ENCODE results near the gene RAB12.

Gene RAB12

DNA sequence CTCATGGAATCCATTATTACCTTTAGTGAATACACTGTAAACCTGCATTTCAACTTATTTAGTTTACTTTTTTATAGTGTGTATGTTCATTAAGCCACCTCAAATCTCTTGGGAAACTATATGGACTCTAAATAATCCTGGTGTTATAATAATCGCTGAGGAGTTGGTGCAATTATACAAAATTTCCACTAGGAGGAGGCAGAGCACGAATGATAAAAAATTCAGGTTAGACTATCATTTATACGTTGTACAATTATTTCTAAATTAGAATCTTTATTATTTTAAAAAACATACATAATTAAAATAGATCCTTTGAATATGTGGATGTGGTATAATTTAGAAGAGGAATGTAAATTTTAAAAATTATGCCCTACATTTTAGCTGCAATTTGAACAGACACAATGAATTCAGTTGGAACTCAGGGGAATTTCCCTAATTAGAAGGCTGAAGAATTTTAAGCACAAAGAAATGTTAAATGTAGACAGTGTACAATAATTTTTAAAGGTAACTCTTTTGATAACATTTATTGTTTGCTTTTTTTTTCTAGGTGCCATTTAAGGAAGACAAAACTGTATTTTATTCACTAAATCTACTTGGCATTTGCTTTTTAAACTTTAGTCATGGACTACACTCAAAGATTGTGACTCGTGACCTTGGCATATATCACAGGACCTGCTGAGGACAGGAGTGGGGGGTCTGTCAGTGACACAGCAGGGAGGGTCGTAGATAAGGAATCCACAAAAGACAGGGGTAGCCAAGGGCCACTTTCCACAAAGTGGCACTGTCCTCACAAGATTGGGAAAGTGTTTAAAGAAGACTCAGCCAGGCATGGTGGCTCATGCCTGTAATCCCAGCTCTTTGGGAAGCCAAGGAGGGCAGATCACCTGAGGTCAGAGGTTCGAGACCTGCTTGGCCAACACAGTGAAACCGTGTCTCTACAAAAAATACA lies 45.5 kb downstream of the RAB12 start:
- Histone ChIP-seq H3K9ac (ENCODE audit: low read length) (no peak overlapping the region), H3K36me3 (ENCODE audit: low read length) (no peaks in the 10 kb centered on the region), H3K4me3 (ENCODE audit: insufficient read depth, low read length, poor library complexity, severe bottlenecking) (no peak overlapping the region), H3K9me2 (replicated peaks; ENCODE audit: insufficient read depth, low read length) (no peaks in the 10 kb centered on the region), H3K27me3 (ENCODE audit: low read length) (no peaks in the 10 kb centered on the region), H3F3A (ENCODE audit: insufficient read depth) (no peaks in the 10 kb centered on the region), H3K27ac (ENCODE audit: low read depth, low read length) (no peak overlapping the region), H3K9me3 (ENCODE audit: insufficient read depth, low read length) (no peaks in the 10 kb centered on the region), H3K4me2 (ENCODE audit: low read depth, low read length, poor library complexity, severe bottlenecking) (no peak overlapping the region), H3K79me2 (ENCODE audit: insufficient read depth, low read length) (no peaks in the 10 kb centered on the region), H4K20me1 (ENCODE audit: low read depth, low read length) (peaks cover 3% of the 10 kb centered on the region; the same call in 1 of the 2 replicates), H2AFZ (ENCODE audit: low read depth, low read length, severe bottlenecking) (no peak overlapping the region)
- TF ChIP-seq EZH2phosphoT487 (conservative IDR thresholded peaks at IDR 0.05; ENCODE audit: low read length): no peak
- TF ChIP-seq, protein P1, sequence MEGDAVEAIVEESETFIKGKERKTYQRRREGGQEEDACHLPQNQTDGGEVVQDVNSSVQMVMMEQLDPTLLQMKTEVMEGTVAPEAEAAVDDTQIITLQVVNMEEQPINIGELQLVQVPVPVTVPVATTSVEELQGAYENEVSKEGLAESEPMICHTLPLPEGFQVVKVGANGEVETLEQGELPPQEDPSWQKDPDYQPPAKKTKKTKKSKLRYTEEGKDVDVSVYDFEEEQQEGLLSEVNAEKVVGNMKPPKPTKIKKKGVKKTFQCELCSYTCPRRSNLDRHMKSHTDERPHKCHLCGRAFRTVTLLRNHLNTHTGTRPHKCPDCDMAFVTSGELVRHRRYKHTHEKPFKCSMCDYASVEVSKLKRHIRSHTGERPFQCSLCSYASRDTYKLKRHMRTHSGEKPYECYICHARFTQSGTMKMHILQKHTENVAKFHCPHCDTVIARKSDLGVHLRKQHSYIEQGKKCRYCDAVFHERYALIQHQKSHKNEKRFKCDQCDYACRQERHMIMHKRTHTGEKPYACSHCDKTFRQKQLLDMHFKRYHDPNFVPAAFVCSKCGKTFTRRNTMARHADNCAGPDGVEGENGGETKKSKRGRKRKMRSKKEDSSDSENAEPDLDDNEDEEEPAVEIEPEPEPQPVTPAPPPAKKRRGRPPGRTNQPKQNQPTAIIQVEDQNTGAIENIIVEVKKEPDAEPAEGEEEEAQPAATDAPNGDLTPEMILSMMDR (IDR thresholded peaks at IDR 0.05; ENCODE audit: insufficient read depth, low read length, poor library complexity, severe bottlenecking): peak; percentile 46

DNA sequence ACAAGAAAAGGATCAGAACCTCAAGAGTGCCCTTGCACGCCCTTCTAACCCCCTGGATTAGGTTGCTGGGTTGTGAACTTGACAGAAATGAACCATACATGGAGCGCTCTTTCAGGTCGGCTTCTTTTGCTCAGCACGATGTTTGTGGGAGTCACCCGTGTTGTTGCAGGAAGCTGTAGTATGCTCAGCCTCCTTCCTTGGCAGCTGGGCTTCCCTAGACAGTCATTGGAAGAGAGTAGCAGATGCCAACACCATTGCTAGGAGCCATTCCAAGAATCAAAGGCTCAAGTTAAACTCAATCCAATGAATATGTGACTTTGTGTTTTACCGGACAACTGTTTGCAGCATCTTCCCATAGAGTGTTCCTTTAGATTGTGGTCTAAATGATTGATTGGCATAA lies 47.0 kb downstream of the RAB12 start:
- Histone ChIP-seq H3K27me3 (ENCODE audit: low read length) (no peaks in the 10 kb centered on the region), H3K79me2 (ENCODE audit: insufficient read depth, low read length) (no peaks in the 10 kb centered on the region), H3K9me3 (ENCODE audit: insufficient read depth, low read length) (no peaks in the 10 kb centered on the region), H4K20me1 (ENCODE audit: low read depth, low read length) (peaks cover 3% of the 10 kb centered on the region; the same call in 1 of the 2 replicates), H3K27ac (ENCODE audit: low read depth, low read length) (no peak overlapping the region), H3K9me2 (replicated peaks; ENCODE audit: insufficient read depth, low read length) (no peaks in the 10 kb centered on the region), H3K4me3 (ENCODE audit: insufficient read depth, low read length, poor library complexity, severe bottlenecking) (no peak overlapping the region), H3K9ac (ENCODE audit: low read length) (no peak overlapping the region), H2AFZ (ENCODE audit: low read depth, low read length, severe bottlenecking) (no peak overlapping the region), H3K4me2 (ENCODE audit: low read depth, low read length, poor library complexity, severe bottlenecking) (no peak overlapping the region), H3K36me3 (ENCODE audit: low read length) (no peaks in the 10 kb centered on the region), H3F3A (ENCODE audit: insufficient read depth) (no peaks in the 10 kb centered on the region)
- TF ChIP-seq, protein P1 (IDR thresholded peaks at IDR 0.05; ENCODE audit: insufficient read depth, low read length, poor library complexity, severe bottlenecking): no peak
- TF ChIP-seq EZH2phosphoT487 (conservative IDR thresholded peaks at IDR 0.05; ENCODE audit: low read length): no peak

DNA sequence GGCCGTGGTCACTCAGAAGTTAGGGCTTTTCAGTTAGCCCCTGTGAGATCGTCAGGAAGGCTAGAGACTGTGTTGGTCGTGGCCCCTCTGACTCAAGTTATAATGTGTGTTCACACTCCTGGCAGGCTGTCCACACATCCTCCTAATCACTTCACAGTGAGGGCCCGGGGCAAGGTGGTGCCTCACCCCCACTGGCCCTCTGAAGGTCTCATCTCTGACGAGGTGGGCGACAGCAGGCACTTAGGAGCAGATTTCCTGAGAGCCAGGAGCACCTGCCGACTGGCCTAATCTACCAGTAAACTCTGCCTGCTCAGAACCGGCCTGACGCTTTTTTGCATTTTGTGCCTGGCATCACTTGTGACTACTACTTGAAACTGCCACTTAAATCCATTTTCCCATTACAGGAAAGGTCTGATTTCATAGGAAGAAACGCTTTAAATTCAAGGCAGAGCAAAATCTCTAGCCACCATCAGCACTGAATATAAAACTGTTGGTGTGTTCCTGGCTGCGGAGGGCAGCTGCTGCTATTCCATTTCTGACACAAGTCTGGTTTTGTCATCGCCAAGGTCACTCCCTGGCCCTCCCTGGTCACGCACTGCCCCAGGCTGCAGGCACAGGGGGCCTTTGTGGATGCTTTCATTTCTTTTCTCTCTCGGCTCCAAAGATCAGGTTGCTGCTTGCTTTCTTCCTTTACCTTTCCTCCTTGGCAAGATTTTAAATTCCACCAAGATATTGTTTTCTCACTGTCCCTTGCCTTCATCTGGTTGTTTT lies 48.0 kb downstream of the RAB12 start:
- Histone ChIP-seq H3K27ac (ENCODE audit: low read depth, low read length) (no peak overlapping the region), H3K4me2 (ENCODE audit: low read depth, low read length, poor library complexity, severe bottlenecking) (no peak overlapping the region), H3K9me2 (replicated peaks; ENCODE audit: insufficient read depth, low read length) (no peaks in the 10 kb centered on the region), H3K4me3 (ENCODE audit: insufficient read depth, low read length, poor library complexity, severe bottlenecking) (no peak overlapping the region), H2AFZ (ENCODE audit: low read depth, low read length, severe bottlenecking) (no peak overlapping the region), H3K79me2 (ENCODE audit: insufficient read depth, low read length) (no peaks in the 10 kb centered on the region), H3K36me3 (ENCODE audit: low read length) (no peaks in the 10 kb centered on the region), H4K20me1 (ENCODE audit: low read depth, low read length) (peaks cover 3% of the 10 kb centered on the region; the same call in 1 of the 2 replicates), H3F3A (ENCODE audit: insufficient read depth) (no peaks in the 10 kb centered on the region), H3K9me3 (ENCODE audit: insufficient read depth, low read length) (no peaks in the 10 kb centered on the region), H3K9ac (ENCODE audit: low read length) (no peak overlapping the region), H3K27me3 (ENCODE audit: low read length) (no peaks in the 10 kb centered on the region)
- TF ChIP-seq EZH2phosphoT487 (conservative IDR thresholded peaks at IDR 0.05; ENCODE audit: low read length): no peak
- TF ChIP-seq, protein P1 (IDR thresholded peaks at IDR 0.05; ENCODE audit: insufficient read depth, low read length, poor library complexity, severe bottlenecking): no peak
